Spinal cord (tissue), 10 donors: ENCODE data around the gene TMEM131L. TPM values are rescaled to one million over a fixed set of nuclear protein-coding genes. Genes with fewer than 3 reads are reported as not detected.

ENCODE experiments used
- DNase-seq, 6 donors: peaks; one replicate each; pipeline versions ENCODE4 v3.0.0 to v3.0.0-alpha.2; 2013 to 2015; ENCODE audit warnings: low spot score in 6 of 6, low read depth in 4 of 6
- H3K27ac ChIP-seq: one replicate; pipeline ENCODE4 v1.5.1; 2013; ENCODE audit warnings: low read depth, low read length, control low read depth
- H3K27me3 ChIP-seq: one replicate; pipeline ENCODE4 v1.6.1; 2013; ENCODE audit warnings: low read length; ENCODE audit not compliant: control insufficient read depth, insufficient read depth
- H3K36me3 ChIP-seq: one replicate; pipeline ENCODE4 v1.6.1; 2013; ENCODE audit warnings: low read length; ENCODE audit not compliant: control insufficient read depth, insufficient read depth
- H3K4me1 ChIP-seq: one replicate; pipeline ENCODE4 v1.6.1; 2013; ENCODE audit warnings: low read length; ENCODE audit not compliant: control insufficient read depth, insufficient read depth
- H3K4me3 ChIP-seq: one replicate; pipeline ENCODE4 v1.5.1; 2013; ENCODE audit warnings: low read depth, low read length, control low read depth
- H3K9me3 ChIP-seq: one replicate; pipeline ENCODE4 v1.6.1; 2013; ENCODE audit warnings: low read length; ENCODE audit not compliant: control insufficient read depth, insufficient read depth
- WGBS: methylation state at CpG from one replicate; pipeline ENCODE4 v1.1.5; 2013; ENCODE audit warnings: missing lambda C conversion rate; ENCODE audit not compliant: insufficient coverage; 5-methylcytosine and 5-hydroxymethylcytosine counted together
- polyA plus RNA-seq, 2 donors: library from polyadenylated mRNA; unstranded; fragments of 120-200 nt; gene quantifications; one replicate each; pipeline ENCODE4 v1.2.1, GENCODE V29; 2013; ENCODE audit not compliant: insufficient read length in 2 of 2
- total RNA-seq, 2 donors: library from RNA; depleted of rRNA in 1 of 2; stranded (reverse); fragments of 120-200 nt in 1 of 2; fragments of >200 nt in 1 of 2; gene quantifications; one replicate each; pipeline versions ENCODE4 v1.2.3 to v1.2.4, GENCODE V29; 2013 to 2014
- donor health status: healthy.

Gene TMEM131L
- total and polyA plus RNA-seq, 4 donors, result 6.5 to 18.1 (median 12.4) TPM

DNA sequence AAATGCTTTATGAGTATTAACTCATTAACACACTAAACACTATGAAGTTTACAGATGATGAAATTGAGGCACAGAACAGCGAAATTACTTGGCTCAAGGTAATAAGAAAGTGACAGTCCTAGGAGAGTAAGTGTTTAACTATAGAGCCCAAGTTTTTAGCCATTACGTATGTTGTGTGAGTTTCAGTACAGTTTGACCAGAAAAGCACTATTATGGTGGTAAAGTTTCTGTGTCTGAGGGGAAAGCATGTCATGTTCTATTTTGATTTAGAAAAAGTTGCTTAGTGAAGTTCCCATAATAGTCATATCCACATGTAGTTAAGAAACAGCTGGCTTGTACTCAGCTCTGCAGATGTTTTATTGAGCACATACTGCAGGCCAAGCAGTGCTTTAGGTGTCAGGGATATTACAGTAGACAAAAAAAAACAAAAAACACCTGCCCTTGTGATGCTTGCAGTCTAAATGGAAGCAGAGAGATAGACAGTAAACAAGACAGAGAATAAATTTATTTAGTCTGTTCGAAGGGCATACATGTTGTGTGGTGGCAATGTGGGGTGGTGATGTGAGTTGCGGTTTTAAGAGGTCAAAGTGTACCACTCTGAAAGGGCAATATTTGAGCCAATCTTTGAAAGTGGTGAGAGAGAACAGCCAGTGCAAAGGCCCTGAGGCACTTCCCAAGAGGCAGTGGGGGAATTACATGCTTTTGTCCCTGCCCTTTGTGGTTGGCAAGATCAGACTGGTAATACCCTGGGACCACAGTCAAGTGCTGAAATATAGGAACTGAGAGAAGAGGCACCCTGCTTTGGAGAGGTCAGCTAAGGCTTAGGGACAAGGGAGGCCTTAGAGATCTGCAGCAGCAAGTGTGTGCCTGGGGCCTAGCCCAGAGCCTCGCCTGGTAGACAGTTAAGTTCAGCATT is 6.2 kb downstream of the TMEM131L start:
- H3K4me1 ChIP-seq, result peaks cover 5% of the 10 kb centered on the region
- H3K36me3 ChIP-seq, result peaks cover 9% of the 10 kb centered on the region
- no peak overlapping the region for H3K27ac ChIP-seq
- no peak for DNase-seq
- no peaks in the 10 kb centered on the region for H3K9me3 ChIP-seq
- no peaks in the 10 kb centered on the region for H3K27me3 ChIP-seq
- 98% methylated on average over 5 of the region's 5 CpGs for WGBS
- no peak overlapping the region for H3K4me3 ChIP-seq

DNA sequence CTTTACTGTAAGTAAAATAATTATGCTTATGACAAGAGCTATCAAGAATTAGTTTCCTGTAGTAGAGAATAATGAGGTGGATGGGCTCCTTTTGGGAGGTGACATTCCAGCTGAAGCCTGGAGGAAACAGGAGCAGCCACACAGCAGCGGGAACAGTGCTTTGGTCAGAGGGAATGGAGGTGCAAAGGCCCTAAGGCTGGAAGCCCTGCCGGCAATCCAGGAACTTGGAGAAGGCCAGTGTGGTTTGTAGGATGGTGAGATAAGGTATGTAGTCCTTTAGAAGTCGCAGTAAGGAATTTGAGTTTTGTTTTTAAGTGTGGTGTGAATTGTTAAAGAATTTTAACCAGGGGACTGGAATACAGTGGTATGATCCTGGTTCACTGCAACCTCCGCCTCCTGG is 8.1 kb downstream of the TMEM131L start:
- Histone ChIP-seq H3K27me3 (no peaks in the 10 kb centered on the region), H3K9me3 (no peaks in the 10 kb centered on the region), H3K4me1 (peaks cover 2% of the 10 kb centered on the region), H3K4me3 (no peak overlapping the region), H3K36me3 (peaks cover 9% of the 10 kb centered on the region), H3K27ac (no peak overlapping the region)
- WGBS, result 100% methylated on average over 2 of the region's 4 CpGs
- DNase-seq, result no peak

DNA sequence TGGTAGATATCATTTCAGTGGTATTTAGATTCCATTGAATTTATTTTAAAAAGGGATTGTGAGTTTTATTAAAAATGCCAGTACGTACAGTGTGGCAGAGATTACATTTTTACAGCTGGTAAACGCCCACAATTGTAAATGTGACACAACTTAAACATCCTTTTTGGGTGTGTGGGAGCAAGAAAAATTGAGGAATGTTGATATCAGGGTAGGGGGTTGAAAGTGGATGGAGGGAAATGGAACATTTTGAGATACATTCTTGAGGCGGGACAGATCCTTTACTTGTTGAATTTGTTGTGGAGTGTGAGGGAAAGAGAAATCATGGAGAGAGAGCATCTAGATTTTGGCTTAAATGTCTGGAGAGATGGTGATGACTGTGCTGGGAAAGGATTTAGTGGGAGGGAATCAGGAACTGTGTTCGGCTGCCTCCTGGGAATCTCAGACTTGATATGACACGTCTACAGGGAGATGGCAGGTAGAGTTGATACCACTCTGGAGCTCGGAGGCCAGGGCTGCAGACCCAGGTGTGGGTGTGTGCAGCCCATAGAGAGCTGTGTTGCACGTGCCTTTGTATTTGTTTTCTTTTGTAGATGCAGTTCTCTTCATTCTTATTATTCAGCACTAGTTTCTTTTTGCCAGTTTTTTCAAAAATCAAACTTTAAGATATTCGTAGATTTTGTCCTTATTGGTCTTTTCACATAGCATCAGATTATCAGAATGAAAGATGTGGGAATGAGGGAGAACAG is 10.8 kb downstream of the TMEM131L start:
- no peak for DNase-seq
- no peak overlapping the region for H3K27ac ChIP-seq
- H3K36me3 ChIP-seq, result peaks cover 9% of the 10 kb centered on the region

DNA sequence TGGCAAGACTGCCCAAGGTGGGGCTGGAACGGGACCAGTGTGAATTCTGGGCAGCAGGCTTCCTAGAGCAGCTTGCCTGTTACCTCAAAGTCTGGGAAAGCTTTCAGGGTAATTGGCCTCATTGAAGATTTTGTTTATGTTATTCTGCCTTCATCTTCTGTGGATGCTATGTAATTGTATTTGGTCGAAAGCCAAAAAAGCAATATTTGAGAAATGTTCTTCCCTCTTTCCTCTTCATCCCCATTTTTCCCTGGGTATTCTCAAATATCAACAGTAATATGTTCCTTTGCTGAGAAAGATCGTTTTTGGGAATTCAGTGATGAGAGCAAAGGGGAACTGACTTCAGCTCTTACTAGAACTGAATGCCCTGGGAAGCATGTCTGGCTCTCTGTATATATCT is 12.9 kb downstream of the TMEM131L start:
- Histone ChIP-seq H3K27me3 (no peaks in the 10 kb centered on the region), H3K9me3 (no peaks in the 10 kb centered on the region), H3K4me1 (no peaks in the 10 kb centered on the region), H3K4me3 (no peak overlapping the region), H3K36me3 (peaks cover 9% of the 10 kb centered on the region), H3K27ac (no peak overlapping the region)
- WGBS, result 67% methylated on average over 1 of the region's 3 CpGs
- peak in 1 of 6 donors; percentile 53 for DNase-seq

More for the DNA sequence above, 10.8 kb downstream of the TMEM131L start:
- WGBS, result 73% methylated on average over 3 of the region's 8 CpGs
- H3K4me1 ChIP-seq, result no peaks in the 10 kb centered on the region
- no peaks in the 10 kb centered on the region for H3K9me3 ChIP-seq
- no peaks in the 10 kb centered on the region for H3K27me3 ChIP-seq
- no peak overlapping the region for H3K4me3 ChIP-seq

DNA sequence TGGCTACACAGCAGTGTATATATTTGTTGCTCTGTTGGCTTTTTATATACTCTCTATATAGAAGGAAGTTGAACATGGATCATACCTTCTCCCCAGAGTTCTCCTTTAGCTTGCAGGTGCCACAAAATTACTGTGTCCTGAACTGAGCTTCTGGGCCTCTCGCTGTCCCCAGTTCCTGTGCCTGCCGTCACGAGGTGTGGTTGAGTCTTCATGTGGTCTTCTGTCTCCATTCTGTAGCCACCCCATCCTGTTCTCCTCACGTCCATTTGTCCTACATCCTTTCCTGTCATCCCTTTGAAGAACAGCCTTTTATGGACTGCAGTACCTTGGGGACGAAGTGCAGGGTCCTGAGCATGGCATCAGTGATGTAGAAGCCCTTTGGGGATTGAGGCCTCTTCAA is 14.5 kb downstream of the TMEM131L start:
- Histone ChIP-seq H3K27ac (no peak overlapping the region), H3K27me3 (no peaks in the 10 kb centered on the region), H3K36me3 (peaks cover 2% of the 10 kb centered on the region), H3K9me3 (no peaks in the 10 kb centered on the region), H3K4me1 (no peaks in the 10 kb centered on the region), H3K4me3 (no peak overlapping the region)
- no peak for DNase-seq
- 98% methylated on average over 5 of the region's 5 CpGs for WGBS

DNA sequence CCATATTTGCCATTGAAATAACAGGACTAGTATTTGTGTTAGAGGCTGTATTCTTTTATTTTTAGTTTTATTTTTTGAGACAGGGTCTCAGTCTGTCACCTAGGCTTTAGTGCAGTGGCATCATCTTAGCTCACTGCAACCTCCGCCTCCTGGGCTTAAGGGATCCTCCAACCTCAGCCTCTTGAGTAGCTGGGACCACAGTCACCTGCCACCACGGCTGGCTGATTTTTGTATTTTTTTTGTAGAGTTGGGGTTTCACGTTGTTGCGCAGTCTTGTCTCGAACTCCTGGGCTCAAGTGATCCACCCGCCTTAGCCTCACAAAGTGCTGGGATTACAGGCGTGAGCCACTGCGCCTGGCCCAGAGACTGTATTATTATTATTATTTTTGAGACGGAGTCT is 15.3 kb downstream of the TMEM131L start:
- 97% methylated on average over 5 of the region's 9 CpGs for WGBS
- no peak for DNase-seq
- Histone ChIP-seq H3K4me1 (no peaks in the 10 kb centered on the region), H3K36me3 (peaks cover under 1% of the 10 kb centered on the region), H3K27me3 (no peaks in the 10 kb centered on the region), H3K4me3 (no peak overlapping the region), H3K9me3 (no peaks in the 10 kb centered on the region), H3K27ac (no peak overlapping the region)

DNA sequence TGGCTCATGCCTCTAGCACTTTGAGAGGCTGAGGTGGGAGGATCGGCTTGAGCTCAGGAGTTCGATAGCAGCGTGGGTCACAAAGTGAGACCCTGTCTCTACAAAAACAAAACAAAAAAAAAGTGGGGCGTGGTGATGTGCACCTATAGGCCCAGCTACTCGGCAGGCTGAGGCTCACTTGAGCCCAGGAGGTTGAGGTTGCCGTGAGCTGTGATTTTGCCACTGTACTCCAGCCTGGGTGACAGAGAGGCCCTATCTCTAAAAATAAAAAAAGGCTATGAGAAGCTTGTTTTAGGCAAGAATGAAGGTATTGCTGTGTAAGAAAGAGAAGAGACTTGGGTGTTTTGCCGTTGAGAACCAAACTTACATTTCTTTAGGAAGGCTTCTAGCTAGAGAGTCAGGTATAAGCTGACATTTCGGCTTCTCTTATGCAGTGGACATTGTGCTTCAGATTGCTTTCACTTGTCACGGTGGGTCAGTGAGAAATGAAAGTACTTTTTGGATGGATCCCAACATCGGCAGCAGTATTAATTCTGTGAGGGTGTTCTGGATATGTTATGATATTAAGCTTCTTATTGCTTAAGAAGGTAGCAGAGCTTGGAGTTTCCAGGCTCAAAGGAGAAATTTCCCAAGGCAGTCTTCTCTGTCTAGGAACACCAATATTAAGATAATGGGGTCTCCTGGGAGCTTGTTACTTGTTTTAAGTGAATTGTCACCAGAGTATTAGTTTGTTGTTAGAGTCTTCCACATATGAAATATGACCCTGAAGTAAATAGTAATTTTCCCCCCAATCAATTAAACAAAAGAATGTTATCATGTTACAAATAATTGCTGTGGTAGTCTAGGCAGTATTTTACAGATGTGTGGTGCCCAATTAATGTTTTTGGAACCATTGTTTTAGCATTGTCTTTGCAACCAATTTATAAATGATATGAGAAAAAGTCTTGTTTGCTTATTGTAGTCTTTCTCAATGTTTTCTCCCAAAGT is 17.6 kb downstream of the TMEM131L start:
- peak in 1 of 6 donors; percentile 15 for DNase-seq
- no peaks in the 10 kb centered on the region for H3K27me3 ChIP-seq
- H3K36me3 ChIP-seq, result no peaks in the 10 kb centered on the region
- no peaks in the 10 kb centered on the region for H3K9me3 ChIP-seq
- H3K27ac ChIP-seq, result no peak overlapping the region
- H3K4me3 ChIP-seq, result no peak overlapping the region
- 82% methylated on average over 9 of the region's 10 CpGs for WGBS
- peaks cover 16% of the 10 kb centered on the region for H3K4me1 ChIP-seq

DNA sequence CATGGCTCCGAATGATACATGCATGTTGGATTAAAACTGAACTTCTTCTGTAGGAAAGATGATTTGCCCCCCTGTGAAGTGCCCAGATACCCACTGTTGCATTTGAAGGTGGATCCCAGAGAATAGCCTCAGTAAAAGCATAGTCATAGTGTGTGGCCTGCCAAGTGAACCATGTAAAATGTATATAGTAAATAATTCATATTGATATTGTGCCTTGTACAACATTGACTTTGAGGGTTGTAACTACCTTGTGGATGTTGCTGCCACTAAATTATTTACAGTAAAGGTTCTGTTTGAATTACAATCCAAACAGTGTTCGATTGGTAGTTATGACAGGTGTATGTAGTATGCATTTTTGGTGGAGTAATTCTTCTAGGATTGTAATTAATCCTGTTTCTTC is 19.2 kb downstream of the TMEM131L start:
- H3K36me3 ChIP-seq, result no peaks in the 10 kb centered on the region
- no peaks in the 10 kb centered on the region for H3K9me3 ChIP-seq
- no peak overlapping the region for H3K4me3 ChIP-seq
- peaks cover 22% of the 10 kb centered on the region for H3K4me1 ChIP-seq
- DNase-seq, result no peak
- H3K27ac ChIP-seq, result no peak overlapping the region
- no peaks in the 10 kb centered on the region for H3K27me3 ChIP-seq
- no CpG with 5 or more reads among the region's 2 CpGs for WGBS

DNA sequence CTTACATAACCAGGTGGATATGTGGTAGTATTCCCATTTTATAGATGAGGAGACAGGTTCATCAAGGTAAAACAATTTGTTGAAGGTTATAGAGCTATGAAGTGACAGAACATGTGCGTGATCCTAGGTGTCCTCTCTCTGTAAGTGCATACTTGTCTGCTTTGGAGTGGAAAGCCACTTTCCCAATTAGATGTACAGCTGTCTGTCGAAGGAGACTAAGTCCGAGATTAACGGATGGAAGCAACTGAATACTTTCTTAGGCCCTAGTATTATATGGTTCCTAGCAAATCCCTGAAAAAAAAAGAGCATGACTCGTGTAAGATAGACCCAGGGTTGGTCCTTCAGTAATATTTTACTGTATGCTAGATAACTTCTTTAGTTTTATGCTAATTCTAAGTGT is 19.7 kb downstream of the TMEM131L start:
- Histone ChIP-seq H3K4me1 (peaks cover 22% of the 10 kb centered on the region), H3K27me3 (no peaks in the 10 kb centered on the region), H3K4me3 (no peak overlapping the region), H3K27ac (no peak overlapping the region), H3K36me3 (no peaks in the 10 kb centered on the region), H3K9me3 (no peaks in the 10 kb centered on the region)
- no peak for DNase-seq
- WGBS, result 100% methylated on average over 1 of the region's 5 CpGs
